Testis (tissue), 2 donors: ENCODE measurements around the gene NBPF20.
"Not testable (repeated sequence)": the region's sequence is repeated elsewhere in the genome, so short reads cannot be mapped to it uniquely, and the experiment has no call there.

Experiments
- CTCF ChIP-seq, 3 experiments: fragments of 450-650 bp in 2 of 3; fragments of 200-600 bp in 1 of 3; sonication (generic) in 1 of 3; IDR thresholded peaks; one replicate each; pipeline ENCODE4 v1.5.1; 2016 to 2019; ENCODE audit warnings: antibody characterized with exemption in 3 of 3, mild to moderate bottlenecking in 2 of 3, moderate library complexity in 1 of 3
- POLR2A ChIP-seq: fragments of 450-650 bp; IDR thresholded peaks from one replicate; pipeline ENCODE4 v1.6.1; 2017; ENCODE audit warnings: antibody characterized with exemption, mild to moderate bottlenecking, moderate library complexity

GRCh38 chr1:145460048-145460447, 34.6 kb upstream of the NBPF20 start:
- TF ChIP-seq POLR2A; CTCF (IDR thresholded peaks at IDR 0.05): not testable (repeated sequence)
